GM13976 (cell line): ENCODE data around the gene GATA3.

Experiments used
- DNase-seq: peaks from one replicate; pipeline ENCODE4 v3.0.0; 2012; ENCODE audit warnings: low spot score
- CTCF ChIP-seq: IDR thresholded peaks from 2 replicates; pipeline ENCODE4 v1.5.1; 2012; ENCODE audit warnings: borderline replicate concordance, mild to moderate bottlenecking; ENCODE audit not compliant: insufficient read depth; ENCODE audit errors: extremely low read depth, missing control alignments, control extremely low read depth
- in situ Hi-C: fragments of 300-500 bp; cut with MboI; formaldehyde crosslinking; loops from one replicate; pipeline ENCODE4 v1.12.0; 2022; ENCODE audit warnings: low sequenced_read_pairs, mixed read lengths, inconsistent platforms; ENCODE audit not compliant: unreplicated experiment

The GATA3 gene

GRCh38 chr10:8104721-8105120 lies 50.2 kb downstream of the GATA3 start:
- no peak for TF ChIP-seq CTCF
- DNase-seq, result no peak
- in situ Hi-C loops, result no loop called here

DNA sequence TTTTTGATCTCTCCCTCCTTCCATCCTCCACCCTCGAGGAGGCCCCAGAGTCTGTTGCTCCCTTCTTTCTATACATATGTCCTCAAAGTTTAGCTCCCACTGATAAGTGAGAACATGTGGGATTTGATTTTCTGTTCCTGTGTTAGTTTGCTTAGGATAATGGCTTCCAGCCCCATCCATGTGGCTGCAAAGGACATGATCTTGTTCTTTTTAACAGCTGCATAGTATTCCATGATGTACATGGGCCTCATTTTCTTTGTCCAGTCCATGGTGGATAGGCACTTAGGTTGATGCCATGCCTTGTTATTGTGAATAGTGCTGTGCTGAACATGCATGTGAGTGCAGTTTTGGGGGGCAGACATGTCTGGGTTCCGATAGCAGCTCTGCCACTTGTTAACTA lies 51.4 kb downstream of the GATA3 start:
- no peak for DNase-seq
- in situ Hi-C loops, result no loop called here
- TF ChIP-seq CTCF, result no peak

- TF ChIP-seq CTCF, result no peak
- no peak for DNase-seq
- in situ Hi-C loops, result no loop called here
Measured at GRCh38 chr10:8112230-8112905, 57.9 kb downstream of the GATA3 start.

DNA sequence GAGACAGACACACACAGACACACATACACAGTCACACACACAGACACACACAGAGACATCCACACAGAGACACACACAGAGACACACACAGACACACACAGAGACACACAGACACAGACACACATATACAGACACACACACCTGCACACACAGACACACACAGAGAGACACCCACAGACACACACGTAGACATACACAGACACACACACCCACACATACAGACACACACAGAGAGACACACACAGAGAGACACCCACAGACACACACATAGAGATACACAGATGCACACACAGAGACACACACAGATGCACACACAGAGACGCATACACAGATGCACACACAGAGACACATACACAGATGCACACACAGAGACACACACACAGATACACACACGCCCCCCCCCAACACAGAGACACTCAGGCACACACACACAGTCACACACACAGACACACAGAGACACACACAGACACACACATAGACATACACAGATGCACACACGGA lies 58.5 kb downstream of the GATA3 start:
- no peak for TF ChIP-seq CTCF
- no peak for DNase-seq
- in situ Hi-C loops, result no loop called here

DNA sequence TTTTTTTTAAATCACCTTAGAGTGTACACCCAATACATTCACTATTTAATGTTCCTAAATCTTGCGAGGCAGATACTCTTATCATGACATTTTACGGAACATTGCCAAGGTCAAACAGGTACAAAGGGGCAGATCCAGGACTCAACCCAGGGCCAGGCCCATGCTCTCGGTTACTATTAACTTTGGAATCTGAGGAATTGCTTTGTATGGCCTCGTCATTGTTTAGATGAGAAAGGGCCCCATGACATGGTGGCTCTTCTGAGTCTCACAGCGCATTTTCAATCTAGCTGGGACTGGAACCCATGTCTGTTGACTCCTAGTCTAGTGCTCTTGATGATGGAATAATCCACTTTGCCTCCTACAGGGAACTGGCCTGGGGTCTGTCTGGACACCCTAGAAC lies 59.1 kb downstream of the GATA3 start:
- no peak for DNase-seq
- TF ChIP-seq CTCF, result no peak
- in situ Hi-C loops, result no loop called here

- no peak for TF ChIP-seq CTCF
- no peak for DNase-seq
- in situ Hi-C loops, result no loop called here
Measured at GRCh38 chr10:8114741-8115617, 60.5 kb downstream of the GATA3 start.
